Measurements from ENCODE around the gene ZSCAN26. TPM values are rescaled to one million over a fixed set of nuclear protein-coding genes. Genes with fewer than 3 reads are reported as not detected.
"Not testable (repeated sequence)": the region's sequence is repeated elsewhere in the genome, so short reads cannot be mapped to it uniquely, and the experiment has no call there.

ZSCAN26 gene
- total and polyA plus RNA-seq, 4 donors, result 4.6 to 31.1 (median 7.1) TPM

- Histone ChIP-seq H3K27ac (ENCODE audit: low read depth in 1 of 2, low read length in 1 of 2) (no peak overlapping the region), H3K36me3 (ENCODE audit: control insufficient read depth in 4 of 4, insufficient read depth in 4 of 4, low read length in 4 of 4) (peaks cover 1 to 14% (median 5%) of the 10 kb centered on the region in 4 donors), H3K4me3 (no peak overlapping the region), H3K9me3 (ENCODE audit: control insufficient read depth in 4 of 4, insufficient read depth in 3 of 4, low read length in 3 of 4) (no peaks in the 10 kb centered on the region), H3K4me1 (ENCODE audit: control insufficient read depth in 5 of 5, insufficient read depth in 5 of 5, low read length in 5 of 5) (no peaks in the 10 kb centered on the region), H3K27me3 (ENCODE audit: control insufficient read depth in 3 of 3, insufficient read depth in 3 of 3, low read length in 2 of 3) (no peaks in the 10 kb centered on the region), H3K9ac (ENCODE audit: insufficient read depth in 1 of 2, low read length in 2 of 2) (no peak overlapping the region)
- TF ChIP-seq CTCF (IDR thresholded peaks at IDR 0.05; ENCODE audit: control extremely low read depth, extremely low read depth), result no peak
- 83 to 89% methylated on average over 3 of the region's 3 CpGs for WGBS, 2 donors
- DNase-seq (no peak), ATAC-seq (ENCODE audit: insufficient read depth, low FRiP score) (no peak)
Measured at GRCh38 chr6:28303570-28303969, 36.6 kb downstream of the ZSCAN26 start.

DNA sequence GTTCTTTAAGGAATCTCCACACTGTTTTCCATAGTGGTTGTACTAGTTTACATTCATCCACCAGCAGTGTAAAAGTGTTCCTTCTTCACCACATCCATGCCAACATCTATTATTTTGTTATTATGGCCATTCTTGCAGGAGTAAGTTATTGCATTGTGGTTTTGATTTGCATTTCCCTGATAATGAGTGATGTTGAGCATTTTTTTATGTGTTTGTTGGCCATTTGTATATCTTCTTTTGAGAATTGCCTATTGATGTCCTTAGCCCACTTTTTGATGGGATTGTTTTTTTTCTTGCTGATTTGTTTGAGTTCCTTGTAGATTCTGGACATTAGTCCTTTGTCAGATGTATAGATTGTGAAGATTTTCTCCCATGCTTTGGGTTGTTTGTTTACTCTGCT, 39.4 kb downstream of the ZSCAN26 start:
- DNase-seq; ATAC-seq (ENCODE audit: insufficient read depth, low FRiP score); H3K36me3 ChIP-seq (ENCODE audit: control insufficient read depth in 4 of 4, insufficient read depth in 4 of 4, low read length in 4 of 4); H3K9me3 ChIP-seq (ENCODE audit: control insufficient read depth in 4 of 4, insufficient read depth in 3 of 4, low read length in 3 of 4); H3K27me3 ChIP-seq (ENCODE audit: control insufficient read depth in 3 of 3, insufficient read depth in 3 of 3, low read length in 2 of 3); H3K4me3 ChIP-seq; H3K9ac ChIP-seq (ENCODE audit: insufficient read depth in 1 of 2, low read length in 2 of 2); H3K27ac ChIP-seq (ENCODE audit: low read depth in 1 of 2, low read length in 1 of 2); H3K4me1 ChIP-seq (ENCODE audit: control insufficient read depth in 5 of 5, insufficient read depth in 5 of 5, low read length in 5 of 5): not testable (repeated sequence)

GRCh38 chr6:28311139-28311823, 44.3 kb downstream of the ZSCAN26 start:
- ATAC-seq (ENCODE audit: insufficient read depth, low FRiP score) (no peak), DNase-seq (no peak)
- Histone ChIP-seq H3K9me3 (ENCODE audit: control insufficient read depth in 4 of 4, insufficient read depth in 3 of 4, low read length in 3 of 4) (peaks cover 0 to 4% (median 0%) of the 10 kb centered on the region in 4 donors), H3K4me3 (no peak overlapping the region), H3K27me3 (ENCODE audit: control insufficient read depth in 3 of 3, insufficient read depth in 3 of 3, low read length in 2 of 3) (no peaks in the 10 kb centered on the region), H3K9ac (ENCODE audit: insufficient read depth in 1 of 2, low read length in 2 of 2) (no peak overlapping the region), H3K27ac (ENCODE audit: low read depth in 1 of 2, low read length in 1 of 2) (no peak overlapping the region), H3K4me1 (ENCODE audit: control insufficient read depth in 5 of 5, insufficient read depth in 5 of 5, low read length in 5 of 5) (no peaks in the 10 kb centered on the region), H3K36me3 (ENCODE audit: control insufficient read depth in 4 of 4, insufficient read depth in 4 of 4, low read length in 4 of 4) (no peaks in the 10 kb centered on the region)
- TF ChIP-seq CTCF (IDR thresholded peaks at IDR 0.05; ENCODE audit: control extremely low read depth, extremely low read depth), result no peak
- WGBS, 2 donors, result 88 to 95% methylated on average over 9 of the region's 9 CpGs

DNA sequence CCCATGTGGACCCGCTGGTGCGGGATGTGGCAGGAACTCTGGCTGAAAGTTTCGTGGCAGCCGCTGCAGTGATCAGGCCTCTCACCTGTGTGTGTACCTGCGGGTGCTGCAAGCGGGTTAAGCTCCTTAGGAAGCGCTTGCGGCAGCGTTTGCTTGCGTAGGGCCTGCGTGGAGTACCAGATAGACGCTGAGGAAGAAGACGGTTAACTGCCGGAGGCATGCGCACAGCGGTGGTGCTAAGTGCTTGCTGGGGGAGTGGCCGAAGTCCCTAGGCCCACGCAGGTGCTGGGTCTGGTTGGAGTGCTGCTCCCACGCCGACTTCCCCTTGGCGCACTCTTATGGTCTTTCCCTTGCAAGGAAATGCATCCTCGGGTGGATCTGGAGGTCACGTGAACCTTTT, 46.0 kb downstream of the ZSCAN26 start:
- WGBS, 2 donors, result 93 to 95% methylated on average over 23 of the region's 23 CpGs

More for the DNA sequence above, 46.0 kb downstream of the ZSCAN26 start:
- no peak for ATAC-seq (ENCODE audit: insufficient read depth, low FRiP score)
- Histone ChIP-seq H3K27ac (ENCODE audit: low read depth in 1 of 2, low read length in 1 of 2) (no peak overlapping the region), H3K36me3 (ENCODE audit: control insufficient read depth in 4 of 4, insufficient read depth in 4 of 4, low read length in 4 of 4) (no peaks in the 10 kb centered on the region), H3K27me3 (ENCODE audit: control insufficient read depth in 3 of 3, insufficient read depth in 3 of 3, low read length in 2 of 3) (no peaks in the 10 kb centered on the region), H3K9me3 (ENCODE audit: control insufficient read depth in 4 of 4, insufficient read depth in 3 of 4, low read length in 3 of 4) (peaks cover 0 to 4% (median 0%) of the 10 kb centered on the region in 4 donors), H3K9ac (ENCODE audit: insufficient read depth in 1 of 2, low read length in 2 of 2) (no peak overlapping the region), H3K4me3 (no peak overlapping the region), H3K4me1 (ENCODE audit: control insufficient read depth in 5 of 5, insufficient read depth in 5 of 5, low read length in 5 of 5) (no peaks in the 10 kb centered on the region)
- no peak for TF ChIP-seq CTCF (IDR thresholded peaks at IDR 0.05; ENCODE audit: control extremely low read depth, extremely low read depth)
- no peak for DNase-seq
